ENCODE measurements around the gene RNF41.
"Not testable (repeated sequence)": the region's sequence is repeated elsewhere in the genome, so short reads cannot be mapped to it uniquely, and the experiment has no call there.

The RNF41 gene

GRCh38 chr12:56206452-56207166 lies 15.1 kb downstream of the RNF41 start:
- DNase-seq: peak; percentile 1

- no peak for DNase-seq
Observed at GRCh38 chr12:56205445-56205844, 16.3 kb downstream of the RNF41 start.

GRCh38 chr12:56204275-56204674 lies 17.4 kb downstream of the RNF41 start:
- no peak for DNase-seq

GRCh38 chr12:56202838-56203237 lies 18.9 kb downstream of the RNF41 start:
- no peak for DNase-seq

GRCh38 chr12:56202366-56202765 lies 19.4 kb downstream of the RNF41 start:
- DNase-seq: no peak

GRCh38 chr12:56198836-56199235 lies 22.9 kb downstream of the RNF41 start:
- DNase-seq: no peak

GRCh38 chr12:56197921-56198635 lies 23.6 kb downstream of the RNF41 start:
- no peak for DNase-seq

- not testable (repeated sequence) for DNase-seq
Observed at GRCh38 chr12:56196818-56197550, 24.7 kb downstream of the RNF41 start.

GRCh38 chr12:56193025-56193578 lies 28.6 kb downstream of the RNF41 start:
- peak; percentile 60 for DNase-seq

- no peak for DNase-seq
Observed at GRCh38 chr12:56192582-56192981, 29.1 kb downstream of the RNF41 start.

- DNase-seq: no peak
Observed at GRCh38 chr12:56190695-56191155, 31.0 kb downstream of the RNF41 start.

GRCh38 chr12:56189918-56190694 lies 31.6 kb downstream of the RNF41 start:
- peak; percentile 62 for DNase-seq

- DNase-seq: peak; percentile 77
Observed at GRCh38 chr12:56189099-56189917, 32.4 kb downstream of the RNF41 start, which contains the start of gene SMARCC2. Gene SMARCC2, minus strand, starts transcription at chr12:56189483. Its CDS starts 22 bp downstream, at chr12:56189461.

GRCh38 chr12:56188778-56189098 lies 33.0 kb downstream of the RNF41 start:
- peak; percentile 11 for DNase-seq

- DNase-seq: no peak
Observed at GRCh38 chr12:56188131-56188777, 33.5 kb downstream of the RNF41 start.

- no peak for DNase-seq
Observed at GRCh38 chr12:56186957-56187356, 34.8 kb downstream of the RNF41 start.

- no peak for DNase-seq
Observed at GRCh38 chr12:56178347-56178746, 43.4 kb downstream of the RNF41 start.

GRCh38 chr12:56172839-56173238 lies 48.9 kb downstream of the RNF41 start:
- DNase-seq: no peak

GRCh38 chr12:56169229-56169759 lies 52.4 kb downstream of the RNF41 start:
- no peak for DNase-seq

- DNase-seq: no peak
Observed at GRCh38 chr12:56165369-56165768, 56.4 kb downstream of the RNF41 start.

GRCh38 chr12:56164345-56164729 lies 57.4 kb downstream of the RNF41 start:
- DNase-seq: no peak
